HL-60 (cell line): ENCODE data around the gene SP1.

Experiments
- CTCF ChIP-seq: IDR thresholded peaks from one replicate; pipeline ENCODE4 v1.5.1; 2011; ENCODE audit warnings: low read length, control low read depth, inconsistent platforms; ENCODE audit not compliant: insufficient read depth
- GABPA ChIP-seq: IDR thresholded peaks from 2 replicates; pipeline ENCODE4 v1.6.1; 2012; ENCODE audit warnings: low read depth
- POLR2AphosphoS5 ChIP-seq: IDR thresholded peaks from 2 replicates; pipeline ENCODE4 v1.6.1; 2012; ENCODE audit warnings: low read depth

- TF ChIP-seq CTCF (no peak), GABPA (no peak), POLR2AphosphoS5 (no peak)
These were observed 81.6 kb downstream of the SP1 start for GRCh38 chr12:53461591-53461990.
